Fibroblast of lung (primary cell): ENCODE measurements around the gene MAN2B2.

Experiments
- EZH2 ChIP-seq: IDR thresholded peaks from 2 replicates; pipeline ENCODE4 v1.5.1; 2012; ENCODE audit warnings: low read length, control low read depth, mild to moderate bottlenecking; ENCODE audit errors: missing control alignments
- TF ChIP-seq, protein P1 (sequence below), 2 donors: IDR thresholded peaks in 1 of 2; conservative IDR thresholded peaks in 1 of 2; 1 replicate in 1 of 2; 2 replicates in 1 of 2; pipeline ENCODE4 v1.5.1; 2011 to 2012; ENCODE audit warnings: low read length in 2 of 2, control low read depth in 1 of 2, inconsistent platforms in 1 of 2, low read depth in 1 of 2, mild to moderate bottlenecking in 1 of 2

DNA sequence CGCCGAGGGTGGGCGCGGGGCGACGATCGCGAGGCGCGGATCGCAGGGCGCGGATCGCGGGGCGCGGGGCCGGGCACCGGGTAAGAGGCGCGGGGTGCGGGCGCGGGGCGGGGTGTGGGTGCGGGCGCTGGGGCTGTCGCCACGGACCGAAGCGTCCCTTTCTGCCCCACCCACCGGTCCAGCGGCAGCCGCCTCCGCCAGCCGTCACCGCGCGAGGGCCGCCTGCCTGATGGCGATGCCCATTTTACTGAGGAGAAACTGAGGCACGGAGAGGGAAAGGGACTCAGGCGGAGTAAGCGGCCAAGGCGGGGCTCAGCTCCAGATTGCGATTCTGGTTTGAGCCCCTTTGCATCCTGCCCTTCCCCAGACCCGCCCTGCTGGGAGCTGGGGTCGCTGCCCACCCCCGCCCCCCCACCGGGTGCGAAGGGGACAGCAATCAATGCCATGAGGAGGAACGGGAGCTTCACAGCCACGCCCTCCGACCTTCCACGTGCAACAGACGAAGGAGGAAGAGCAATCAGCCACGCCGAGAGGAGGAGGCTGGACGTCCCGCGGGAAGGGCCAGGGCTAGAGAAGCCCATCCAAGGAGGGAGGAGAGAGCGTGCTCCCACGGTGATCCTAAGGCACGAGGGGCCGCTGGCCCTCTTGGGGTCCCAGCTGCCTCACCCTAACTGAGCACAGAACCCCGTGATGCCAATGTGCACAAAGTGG lies 10.9 kb upstream of the MAN2B2 start:
- TF ChIP-seq, protein P1, sequence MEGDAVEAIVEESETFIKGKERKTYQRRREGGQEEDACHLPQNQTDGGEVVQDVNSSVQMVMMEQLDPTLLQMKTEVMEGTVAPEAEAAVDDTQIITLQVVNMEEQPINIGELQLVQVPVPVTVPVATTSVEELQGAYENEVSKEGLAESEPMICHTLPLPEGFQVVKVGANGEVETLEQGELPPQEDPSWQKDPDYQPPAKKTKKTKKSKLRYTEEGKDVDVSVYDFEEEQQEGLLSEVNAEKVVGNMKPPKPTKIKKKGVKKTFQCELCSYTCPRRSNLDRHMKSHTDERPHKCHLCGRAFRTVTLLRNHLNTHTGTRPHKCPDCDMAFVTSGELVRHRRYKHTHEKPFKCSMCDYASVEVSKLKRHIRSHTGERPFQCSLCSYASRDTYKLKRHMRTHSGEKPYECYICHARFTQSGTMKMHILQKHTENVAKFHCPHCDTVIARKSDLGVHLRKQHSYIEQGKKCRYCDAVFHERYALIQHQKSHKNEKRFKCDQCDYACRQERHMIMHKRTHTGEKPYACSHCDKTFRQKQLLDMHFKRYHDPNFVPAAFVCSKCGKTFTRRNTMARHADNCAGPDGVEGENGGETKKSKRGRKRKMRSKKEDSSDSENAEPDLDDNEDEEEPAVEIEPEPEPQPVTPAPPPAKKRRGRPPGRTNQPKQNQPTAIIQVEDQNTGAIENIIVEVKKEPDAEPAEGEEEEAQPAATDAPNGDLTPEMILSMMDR (conservative IDR thresholded peaks at IDR 0.05 in 1 of 2, IDR thresholded peaks at IDR 0.05 in 1 of 2; ENCODE audit: low read depth in 1 of 2, low read length in 2 of 2), result no peak
- TF ChIP-seq EZH2, result peak; percentile 81
